Natural killer cell (primary cell): ENCODE data around the gene ACTRT3. TPM values are rescaled to one million over a fixed set of nuclear protein-coding genes. Genes with fewer than 3 reads are reported as not detected.

Experiments used
- ATAC-seq, 3 donors: fragments of 150-1000 bp in 2 of 3; fragments of 200-7000 bp in 1 of 3; cut with Tn5 transposase; 1 replicate in 1 of 3; 2 replicates in 2 of 3; pipeline ENCODE4 v1.10.0; 2021; ENCODE audit warnings: mild to moderate bottlenecking in 2 of 3, moderate library complexity in 2 of 3
- DNase-seq, 2 donors: peaks; one replicate each; pipeline versions ENCODE4 v3.0.0 to v3.0.0-alpha.2; 2013 to 2021; ENCODE audit warnings: mixed read lengths in 1 of 2
- H3K27ac ChIP-seq: one replicate; pipeline ENCODE4 v1.5.1; 2013; ENCODE audit warnings: mild to moderate bottlenecking, low read length
- H3K27me3 ChIP-seq: one replicate; pipeline ENCODE4 v1.6.1; 2013; ENCODE audit warnings: low read length; ENCODE audit not compliant: control insufficient read depth, insufficient read depth
- H3K36me3 ChIP-seq: one replicate; pipeline ENCODE4 v1.6.1; 2013; ENCODE audit warnings: low read length; ENCODE audit not compliant: control insufficient read depth, insufficient read depth
- H3K4me1 ChIP-seq: one replicate; pipeline ENCODE4 v1.6.1; 2013; ENCODE audit warnings: low read length; ENCODE audit not compliant: control insufficient read depth, insufficient read depth
- H3K4me3 ChIP-seq: one replicate; pipeline ENCODE4 v1.5.1; 2013; ENCODE audit warnings: low read length
- H3K9me3 ChIP-seq: one replicate; pipeline ENCODE4 v1.6.1; 2013; ENCODE audit warnings: low read length; ENCODE audit not compliant: control insufficient read depth, insufficient read depth
- H3K27ac Mint-ChIP-seq, 2 donors: one replicate each; pipeline ENCODE4 v1.8.0; 2022; ENCODE audit warnings: mild to moderate bottlenecking in 2 of 2, mixed read lengths in 2 of 2, moderate library complexity in 1 of 2
- H3K27me3 Mint-ChIP-seq, 2 donors: one replicate each; pipeline ENCODE4 v1.8.0; 2022; ENCODE audit warnings: low read depth in 2 of 2, mixed read lengths in 2 of 2
- H3K36me3 Mint-ChIP-seq: one replicate; pipeline ENCODE4 v1.8.0; 2022; ENCODE audit warnings: mixed read lengths
- H3K4me1 Mint-ChIP-seq, 2 donors: one replicate each; pipeline ENCODE4 v1.8.0; 2022; ENCODE audit warnings: mixed read lengths in 2 of 2
- H3K4me3 Mint-ChIP-seq: one replicate; pipeline ENCODE4 v1.8.0; 2022; ENCODE audit warnings: mild to moderate bottlenecking, moderate library complexity, mixed read lengths
- H3K9me3 Mint-ChIP-seq, 2 donors: one replicate each; pipeline ENCODE4 v1.8.0; 2022; ENCODE audit warnings: mixed read lengths in 2 of 2
- CTCF ChIP-seq: fragments of 200-600 bp; IDR thresholded peaks from one replicate; pipeline ENCODE4 v1.8.0; 2022; ENCODE audit warnings: antibody characterized with exemption
- WGBS: methylation state at CpG from one replicate; pipeline ENCODE4 v1.1.7; 2013; ENCODE audit warnings: missing lambda C conversion rate; ENCODE audit not compliant: insufficient coverage; 5-methylcytosine and 5-hydroxymethylcytosine counted together
- intact Hi-C: fragments of 100-400 bp; cut with micrococcal nuclease; formaldehyde crosslinking; loops from one replicate; pipeline ENCODE4 v1.14.2; 2022
- total RNA-seq, 4 donors: library from RNA; stranded (reverse); fragments of 120-200 nt in 1 of 4; gene quantifications; one replicate each; pipeline versions ENCODE4 v1.2.3 to v1.2.4, GENCODE V29; 2013 to 2022

The ACTRT3 gene
- total RNA-seq, 3 donors from 2014 or later (not counting 1 experiment from before 2014, with no cell fraction given) = 0.68 TPM; not detected in 2

GRCh38 chr3:169792359-169792758, 23.0 kb upstream of the ACTRT3 start:
- Histone ChIP-seq H3K27me3 (no peaks in the 10 kb centered on the region), H3K27ac (no peak overlapping the region), H3K4me1 (no peaks in the 10 kb centered on the region), H3K9me3 (no peaks in the 10 kb centered on the region), H3K36me3 (peaks cover 12% of the 10 kb centered on the region), H3K4me3 (no peak overlapping the region)
- Mint-ChIP-seq H3K36me3 (no peaks in the 10 kb centered on the region), H3K4me3 (no peak overlapping the region), H3K27ac (no peak overlapping the region), H3K9me3 (no peaks in the 10 kb centered on the region), H3K27me3 (no peaks in the 10 kb centered on the region), H3K4me1 (peaks cover 5 to 15% of the 10 kb centered on the region in 2 donors)
- intact Hi-C loops = no loop called here
- ATAC-seq (no peak), DNase-seq (no peak)
- no peak for TF ChIP-seq CTCF
- whole genome bisulfite sequencing = 96% methylated on average over 1 of the region's 1 CpG

GRCh38 chr3:169790687-169791429, 21.5 kb upstream of the ACTRT3 start:
- no peak for DNase-seq
- intact Hi-C loops = no loop called here
- Histone ChIP-seq H3K27me3 (no peaks in the 10 kb centered on the region), H3K27ac (no peak overlapping the region), H3K4me1 (no peaks in the 10 kb centered on the region), H3K4me3 (no peak overlapping the region), H3K36me3 (peaks cover 26% of the 10 kb centered on the region), H3K9me3 (no peaks in the 10 kb centered on the region)
- TF ChIP-seq CTCF = no peak
- Mint-ChIP-seq H3K4me1 (peaks cover 5 to 15% of the 10 kb centered on the region in 2 donors), H3K36me3 (peaks cover 8% of the 10 kb centered on the region), H3K27ac (peak overlapping the region in 1 of 2 donors; percentile 32), H3K27me3 (no peaks in the 10 kb centered on the region), H3K9me3 (no peaks in the 10 kb centered on the region), H3K4me3 (no peak overlapping the region)
- 77% methylated on average over 4 of the region's 4 CpGs for WGBS
- no peak for ATAC-seq

GRCh38 chr3:169790219-169790618, 20.9 kb upstream of the ACTRT3 start:
- Mint-ChIP-seq H3K4me3 (no peak overlapping the region), H3K9me3 (no peaks in the 10 kb centered on the region), H3K27me3 (no peaks in the 10 kb centered on the region), H3K27ac (peak overlapping the region in 1 of 2 donors; percentile 32), H3K36me3 (peaks cover 14% of the 10 kb centered on the region), H3K4me1 (peaks cover 5 to 15% of the 10 kb centered on the region in 2 donors)
- ATAC-seq (no peak), DNase-seq (no peak)
- Histone ChIP-seq H3K9me3 (no peaks in the 10 kb centered on the region), H3K4me1 (no peaks in the 10 kb centered on the region), H3K27ac (no peak overlapping the region), H3K36me3 (peaks cover 32% of the 10 kb centered on the region), H3K4me3 (no peak overlapping the region), H3K27me3 (no peaks in the 10 kb centered on the region)
- no peak for TF ChIP-seq CTCF
- intact Hi-C loops = no loop called here

- H3K4me3 Mint-ChIP-seq = no peak overlapping the region
- Histone ChIP-seq H3K27me3 (no peaks in the 10 kb centered on the region), H3K27ac (no peak overlapping the region), H3K36me3 (peaks cover 54% of the 10 kb centered on the region), H3K9me3 (no peaks in the 10 kb centered on the region), H3K4me3 (no peak overlapping the region), H3K4me1 (no peaks in the 10 kb centered on the region)
- no peak for TF ChIP-seq CTCF
- no peak for ATAC-seq
- no peaks in the 10 kb centered on the region for H3K9me3 Mint-ChIP-seq
- intact Hi-C loops = no loop called here
- WGBS = no CpG with 5 or more reads among the region's 1 CpG
- H3K27ac Mint-ChIP-seq = no peak overlapping the region
- H3K36me3 Mint-ChIP-seq = peaks cover 16% of the 10 kb centered on the region
- DNase-seq = no peak
- no peaks in the 10 kb centered on the region for H3K27me3 Mint-ChIP-seq
- H3K4me1 Mint-ChIP-seq = peaks cover 5 to 13% of the 10 kb centered on the region in 2 donors
Observed at GRCh38 chr3:169787791-169788190, 18.4 kb upstream of the ACTRT3 start.
